GM21381 (cell line): ENCODE data around the gene NPFF.

Experiments
- ATAC-seq: cut with Tn5 transposase; IDR thresholded peaks from one replicate; pipeline ENCODE4 v1.9.1; 2021; ENCODE audit warnings: mild to moderate bottlenecking, moderate library complexity; ENCODE audit not compliant: unreplicated experiment

NPFF gene

GRCh38 chr12:53478865-53479264 lies 28.4 kb downstream of the NPFF start:
- no peak for ATAC-seq

GRCh38 chr12:53476769-53477209 lies 30.5 kb downstream of the NPFF start:
- ATAC-seq: no peak

GRCh38 chr12:53474819-53475218 lies 32.5 kb downstream of the NPFF start:
- no peak for ATAC-seq

GRCh38 chr12:53474077-53474476 lies 33.2 kb downstream of the NPFF start:
- ATAC-seq: no peak

- no peak for ATAC-seq
Measured at GRCh38 chr12:53472056-53472582, 35.2 kb downstream of the NPFF start.

GRCh38 chr12:53468282-53468681 lies 39.0 kb downstream of the NPFF start:
- no peak for ATAC-seq

- ATAC-seq: no peak
Measured at GRCh38 chr12:53467880-53468279, 39.4 kb downstream of the NPFF start.

- ATAC-seq: no peak
Measured at GRCh38 chr12:53467082-53467481, 40.2 kb downstream of the NPFF start.

- no peak for ATAC-seq
Measured at GRCh38 chr12:53466640-53467039, 40.6 kb downstream of the NPFF start.

GRCh38 chr12:53465679-53466078 lies 41.6 kb downstream of the NPFF start:
- no peak for ATAC-seq

GRCh38 chr12:53464685-53465418 lies 42.4 kb downstream of the NPFF start:
- ATAC-seq: no peak

GRCh38 chr12:53463802-53464560 lies 43.3 kb downstream of the NPFF start:
- no peak for ATAC-seq

GRCh38 chr12:53462935-53463334 lies 44.3 kb downstream of the NPFF start:
- ATAC-seq: no peak

GRCh38 chr12:53461591-53461990 lies 45.7 kb downstream of the NPFF start:
- no peak for ATAC-seq

GRCh38 chr12:53461059-53461458 lies 46.2 kb downstream of the NPFF start:
- no peak for ATAC-seq

GRCh38 chr12:53459097-53459496 lies 48.2 kb downstream of the NPFF start:
- ATAC-seq: no peak
